B cell (primary cell): ENCODE data around the gene FOXJ1. TPM values are rescaled to one million over a fixed set of nuclear protein-coding genes. Genes with fewer than 3 reads are reported as not detected.

ENCODE experiments used
- ATAC-seq: fragments of 200-7000 bp; cut with Tn5 transposase; one replicate; pipeline ENCODE4 v1.10.0; 2021; ENCODE audit warnings: low read depth, mild to moderate bottlenecking, moderate number of reproducible peaks, moderate library complexity
- CTCF ChIA-PET: fragments of 350-600 bp; sonication (Branson Sonifier 250); formaldehyde crosslinking; loops from one replicate; lab custom pipeline; 2021; ENCODE audit warnings: antibody characterized with exemption, inconsistent platforms; lab: Charles Lee
- POLR2A ChIA-PET: fragments of 350-600 bp; sonication (Branson Sonifier 250); formaldehyde crosslinking; loops from one replicate; lab custom pipeline; 2021; ENCODE audit warnings: antibody characterized with exemption; lab: Charles Lee
- DNase-seq: peaks from one replicate; pipeline ENCODE4 v3.0.0; 2013
- H2AFZ ChIP-seq: 2 replicates; pipeline ENCODE4 v1.6.1; 2012; ENCODE audit warnings: mild to moderate bottlenecking, low read depth, low read length; ENCODE audit not compliant: insufficient read depth, poor library complexity, severe bottlenecking
- H3K27ac ChIP-seq, 2 donors: 1 replicate in 1 of 2; 2 replicates in 1 of 2; pipeline ENCODE4 v1.5.1; 2012 to 2013; ENCODE audit warnings: low read length in 2 of 2, mild to moderate bottlenecking in 2 of 2, moderate library complexity in 1 of 2
- H3K27me3 ChIP-seq, 4 experiments: fragments of 200-600 bp in 1 of 4; sonication (generic) in 1 of 4; replicated peaks in 1 of 4; 1 replicate in 2 of 4; 2 replicates in 2 of 4; pipeline versions ENCODE4 v1.6.1 to v1.7.0; 2013 to 2016; ENCODE audit warnings: low read length in 3 of 4, mild to moderate bottlenecking in 2 of 4, mixed read lengths in 1 of 4, moderate library complexity in 1 of 4; ENCODE audit not compliant: insufficient read depth in 4 of 4, control insufficient read depth in 3 of 4; ENCODE audit errors: control extremely low read depth in 1 of 4
- H3K36me3 ChIP-seq, 2 experiments: replicated peaks in 1 of 2; 1 replicate in 1 of 2; 2 replicates in 1 of 2; pipeline versions ENCODE4 v1.6.1 to v1.7.1; 2013; ENCODE audit warnings: low read length in 1 of 2; ENCODE audit not compliant: insufficient read depth in 2 of 2, control insufficient read depth in 1 of 2; ENCODE audit errors: control extremely low read depth in 1 of 2, extremely low read depth in 1 of 2
- H3K4me1 ChIP-seq, 2 donors: fragments of 200-600 bp in 1 of 2; sonication (generic) in 1 of 2; 1 replicate in 1 of 2; 2 replicates in 1 of 2; pipeline versions ENCODE4 v1.5.1 to v1.6.1; 2013 to 2017; ENCODE audit warnings: low read length in 2 of 2; ENCODE audit not compliant: control insufficient read depth in 2 of 2, insufficient read depth in 2 of 2
- H3K4me2 ChIP-seq: replicated peaks from 2 replicates; pipeline ENCODE3; 2012; ENCODE audit warnings: mild to moderate bottlenecking, low read depth, low read length; ENCODE audit not compliant: poor library complexity, severe bottlenecking
- H3K4me3 ChIP-seq, 5 experiments: fragments of 200-600 bp in 1 of 5; sonication (generic) in 1 of 5; 1 replicate in 3 of 5; 2 replicates in 2 of 5; pipeline versions ENCODE4 v1.5.1 to v1.7.0; 2011 to 2016; ENCODE audit warnings: low read length in 4 of 5, mild to moderate bottlenecking in 4 of 5, low read depth in 2 of 5, control low read depth in 1 of 5, moderate library complexity in 1 of 5; ENCODE audit not compliant: insufficient read depth in 1 of 5; ENCODE audit errors: control extremely low read depth in 1 of 5, extremely low read depth in 1 of 5
- H3K79me2 ChIP-seq: fragments of 200-600 bp; sonication (generic); one replicate; pipeline ENCODE4 v1.6.0; 2016; ENCODE audit warnings: low read length; ENCODE audit not compliant: control insufficient read depth, insufficient read depth
- H3K9ac ChIP-seq: fragments of 200-600 bp; sonication (generic); 2 replicates; pipeline ENCODE4 v1.6.1; 2017; ENCODE audit warnings: mild to moderate bottlenecking, low read length, moderate library complexity
- H3K9me3 ChIP-seq, 3 donors: one replicate each; pipeline versions ENCODE4 v1.6.1 to v1.7.1; 2013; ENCODE audit warnings: low read length in 2 of 3; ENCODE audit not compliant: control insufficient read depth in 2 of 3, insufficient read depth in 1 of 3; ENCODE audit errors: control extremely low read depth in 1 of 3
- H4K20me1 ChIP-seq: 2 replicates; pipeline ENCODE4 v1.6.0; 2012; ENCODE audit warnings: mild to moderate bottlenecking, low read length; ENCODE audit not compliant: insufficient read depth, control insufficient read depth, poor library complexity, severe bottlenecking
- H3K27ac Mint-ChIP-seq: one replicate; pipeline ENCODE4 v1.8.0; 2021; ENCODE audit warnings: mixed read lengths
- H3K27me3 Mint-ChIP-seq: one replicate; pipeline ENCODE4 v1.8.0; 2021; ENCODE audit warnings: mixed read lengths
- H3K4me1 Mint-ChIP-seq: one replicate; pipeline ENCODE4 v1.8.0; 2021; ENCODE audit warnings: mixed read lengths
- H3K4me3 Mint-ChIP-seq: one replicate; pipeline ENCODE4 v1.8.0; 2021; ENCODE audit warnings: mixed read lengths
- H3K9me3 Mint-ChIP-seq: one replicate; pipeline ENCODE4 v1.8.0; 2022; ENCODE audit warnings: mixed read lengths; ENCODE audit not compliant: insufficient read depth
- CTCF ChIP-seq: fragments of 200-600 bp; IDR thresholded peaks from one replicate; pipeline ENCODE4 v1.8.0; 2022; ENCODE audit warnings: antibody characterized with exemption, mild to moderate bottlenecking
- EZH2 ChIP-seq: IDR thresholded peaks from 2 replicates; pipeline ENCODE4 v1.6.1; 2012; ENCODE audit warnings: borderline replicate concordance, low read depth, mild to moderate bottlenecking, moderate library complexity, low read length; ENCODE audit not compliant: insufficient read depth, poor library complexity, severe bottlenecking
- WGBS: methylation state at CpG from one replicate; pipeline ENCODE4 v1.1.5; 2013; ENCODE audit warnings: missing lambda C conversion rate; ENCODE audit not compliant: insufficient coverage; 5-methylcytosine and 5-hydroxymethylcytosine counted together
- intact Hi-C: fragments of 100-400 bp; cut with micrococcal nuclease; formaldehyde crosslinking; loops from one replicate; pipeline ENCODE4 v1.10.0; 2022
- polyA plus RNA-seq: library from polyadenylated mRNA; depleted of rRNA; stranded (reverse); fragments of >200 nt; gene quantifications from 2 replicates; pipeline ENCODE4 v1.2.3, GENCODE V29; 2012
- total RNA-seq, 2 donors: library from RNA; stranded (reverse); fragments of 120-200 nt in 1 of 2; gene quantifications; 1 replicate in 1 of 2; 2 replicates in 1 of 2; pipeline versions ENCODE4 v1.2.3 to v1.2.4, GENCODE V29; 2013 to 2022

The FOXJ1 gene
- total and polyA plus RNA-seq, 2 donors (not counting 1 experiment from before 2014, with no cell fraction given) = 0.20 to 1.0 TPM

- Mint-ChIP-seq H3K9me3 (no peaks in the 10 kb centered on the region), H3K4me3 (peak overlapping the region; percentile 97), H3K27me3 (no peaks in the 10 kb centered on the region), H3K4me1 (peaks cover 21% of the 10 kb centered on the region), H3K27ac (peak overlapping the region; percentile 97)
- peaks cover 0 to 21% of the 10 kb centered on the region in 2 experiments for H3K36me3 ChIP-seq
- no peak overlapping the region for H3K4me3 ChIP-seq
- H3K4me1 ChIP-seq = peaks cover 11 to 22% of the 10 kb centered on the region in 2 donors
- no peaks in the 10 kb centered on the region for H4K20me1 ChIP-seq
- no peak overlapping the region for H3K4me2 ChIP-seq
- peaks cover 17% of the 10 kb centered on the region for H3K79me2 ChIP-seq
- ChIA-PET CTCF (interaction anchor here (1.3 to 2.5 kb wide), 2 partner anchors 26 to 175 kb away, joined by 3 to 11 read pairs; partner anchors contain the start of gene ZACN), POLR2A (interaction anchor here (0.6 to 1.1 kb wide), 2 partner anchors 30 to 1111 kb away, joined by 4 to 5 read pairs; partner anchors contain the start of gene GALR2)
- ATAC-seq (no peak), DNase-seq (peak; percentile 20)
- H2AFZ ChIP-seq = peak overlapping the region; percentile 97
- H3K9me3 ChIP-seq = no peaks in the 10 kb centered on the region
- 100% methylated on average over 1 of the region's 5 CpGs for WGBS
- no peak overlapping the region for H3K27ac ChIP-seq
- no peak overlapping the region for H3K9ac ChIP-seq
- intact Hi-C loops = loop anchor here (5.0 kb wide), 1 partner anchor 248 kb away; the partner anchor contains the start of gene WBP2
- H3K27me3 ChIP-seq = no peaks in the 10 kb centered on the region
- TF ChIP-seq CTCF = no peak
- no peak for TF ChIP-seq EZH2
Measured at GRCh38 chr17:76104896-76105231, 36.2 kb downstream of the FOXJ1 start.

GRCh38 chr17:76104140-76104895 is 36.7 kb downstream of the FOXJ1 start:
- Histone ChIP-seq H3K4me1 (peaks cover 11 to 22% of the 10 kb centered on the region in 2 donors), H4K20me1 (no peaks in the 10 kb centered on the region), H3K36me3 (peaks cover 0 to 23% of the 10 kb centered on the region in 2 experiments), H3K4me2 (peak overlapping the region; percentile 80), H3K27me3 (no peaks in the 10 kb centered on the region), H3K27ac (peak overlapping the region; percentile 76 to 82), H3K9me3 (no peaks in the 10 kb centered on the region), H3K4me3 (peak overlapping the region in 4 of 5 experiments; percentile 87 to 93 (median 92)), H3K79me2 (peaks cover 17% of the 10 kb centered on the region), H2AFZ (peak overlapping the region; percentile 97), H3K9ac (peak overlapping the region; percentile 90)
- no peaks in the 10 kb centered on the region for H3K9me3 Mint-ChIP-seq
- peak overlapping the region; percentile 97 for H3K4me3 Mint-ChIP-seq
- H3K4me1 Mint-ChIP-seq = peaks cover 21% of the 10 kb centered on the region
- WGBS = 81% methylated on average over 23 of the region's 29 CpGs
- peak overlapping the region; percentile 97 for H3K27ac Mint-ChIP-seq
- no peaks in the 10 kb centered on the region for H3K27me3 Mint-ChIP-seq
- no peak for TF ChIP-seq CTCF
- TF ChIP-seq EZH2 = no peak
- no peak for ATAC-seq
- intact Hi-C loops = loop anchor here (5.0 kb wide), 1 partner anchor 247 kb away; the partner anchor contains the start of gene WBP2
- CTCF ChIA-PET = interaction anchor here (1.0 to 2.5 kb wide), 5 partner anchors 24 to 195 kb away, joined by 3 to 11 read pairs (median 6); no protein-coding TSS in a partner anchor
- no peak for DNase-seq
- POLR2A ChIA-PET = interaction anchor here (0.6 to 1.1 kb wide), 3 partner anchors 29 to 1111 kb away, joined by 3 to 5 read pairs (median 4); partner anchors contain the start of genes GALR2 and TSEN54
